A673 (cell line): Measurements from ENCODE around the gene MYO18B. TPM values are rescaled to one million over a fixed set of nuclear protein-coding genes. Genes with fewer than 3 reads are reported as not detected.
A peak's percentile ranks its signal among the peaks of the same experiment; 100 is the strongest.

Source experiments
- BruUV-seq: library from RNA; stranded (reverse); fragments of 400-500 nt; replicated peaks from 2 replicates; lab custom pipeline; 2021; lab: Mats Ljungman, UMichigan
- CTCF ChIA-PET: fragments of 300-600 bp; sonication (Branson Sonifier 250); formaldehyde crosslinking; loops from one replicate; lab custom pipeline; 2022; ENCODE audit warnings: antibody characterized with exemption; lab: Charles Lee
- POLR2A ChIA-PET: fragments of 300-600 bp; sonication (Branson Sonifier 250); formaldehyde crosslinking; loops from one replicate; lab custom pipeline; 2022; ENCODE audit warnings: antibody characterized with exemption; ENCODE audit not compliant: low non-redundant PET; lab: Charles Lee
- DNase-seq: peaks from one replicate; pipeline ENCODE4 v3.0.0-alpha.2; 2015; ENCODE audit warnings: low spot score
- H3K27ac ChIP-seq: fragments of 200-600 bp; sonication (generic); 2 replicates; pipeline ENCODE4 v1.5.1; 2016; ENCODE audit warnings: mixed run types, low read depth, mild to moderate bottlenecking, mixed read lengths, antibody characterized with exemption, low read length; ENCODE audit not compliant: poor library complexity, severe bottlenecking
- H3K27me3 ChIP-seq: fragments of 200-600 bp; sonication (generic); replicated peaks from 2 replicates; pipeline ENCODE4 v1.6.1; 2017; ENCODE audit warnings: mixed run types, low read depth, mild to moderate bottlenecking, mixed read lengths, antibody characterized with exemption, low read length; ENCODE audit not compliant: insufficient read depth, poor library complexity
- H3K36me3 ChIP-seq: fragments of 200-600 bp; sonication (generic); 2 replicates; pipeline ENCODE4 v1.6.1; 2016; ENCODE audit warnings: mixed run types, mild to moderate bottlenecking, mixed read lengths, antibody characterized with exemption, low read length; ENCODE audit not compliant: insufficient read depth, poor library complexity, severe bottlenecking
- H3K4me1 ChIP-seq: fragments of 200-600 bp; sonication (generic); 2 replicates; pipeline ENCODE4 v1.6.1; 2017; ENCODE audit warnings: mixed run types, mild to moderate bottlenecking, mixed read lengths, antibody characterized with exemption, low read length; ENCODE audit not compliant: insufficient read depth, poor library complexity, severe bottlenecking
- H3K4me3 ChIP-seq: fragments of 200-600 bp; sonication (generic); 2 replicates; pipeline ENCODE4 v1.5.1; 2016; ENCODE audit warnings: low read depth, mixed run types, mild to moderate bottlenecking, mixed read lengths, low read length; ENCODE audit not compliant: poor library complexity, severe bottlenecking
- H3K9me3 ChIP-seq: fragments of 200-600 bp; sonication (generic); 2 replicates; pipeline ENCODE4 v1.6.1; 2016; ENCODE audit warnings: mixed run types, low read depth, mild to moderate bottlenecking, mixed read lengths, antibody characterized with exemption, low read length; ENCODE audit not compliant: poor library complexity, severe bottlenecking
- CTCF ChIP-seq: fragments of 300-800, 200-600 bp; sonication (generic); conservative IDR thresholded peaks from 2 replicates; pipeline ENCODE4 v1.5.1; 2017; ENCODE audit warnings: low read depth, mild to moderate bottlenecking, antibody characterized with exemption, low read length, moderate library complexity, mixed read lengths
- EZH2 ChIP-seq: fragments of 200-600 bp; sonication (generic); IDR thresholded peaks from 2 replicates; pipeline ENCODE4 v1.6.1; 2017; ENCODE audit warnings: borderline replicate concordance, low read depth, mild to moderate bottlenecking, mixed read lengths, antibody characterized with exemption, low read length; ENCODE audit not compliant: poor library complexity, severe bottlenecking
- intact Hi-C: fragments of 100-400 bp; cut with micrococcal nuclease; formaldehyde crosslinking; loops from one replicate; pipeline ENCODE4 v1.10.0; 2022; ENCODE audit not compliant: unreplicated experiment
- total RNA-seq: library from RNA; stranded (reverse); gene quantifications from 2 replicates; pipeline ENCODE4 v1.2.3, GENCODE V29; 2021

The MYO18B gene
- total RNA-seq, 1 experiment from 2014 or later: not detected

GRCh38 chr22:25841775-25842174 is 99.8 kb downstream of the MYO18B start:
- no peak overlapping the region for H3K27ac ChIP-seq
- H3K4me1 ChIP-seq: no peaks in the 10 kb centered on the region
- ChIA-PET POLR2A (no interaction called here), CTCF (no interaction called here)
- TF ChIP-seq CTCF: no peak
- TF ChIP-seq EZH2: no peak
- no peaks in the 10 kb centered on the region for H3K36me3 ChIP-seq
- no peaks in the 10 kb centered on the region for H3K9me3 ChIP-seq
- H3K27me3 ChIP-seq: no peaks in the 10 kb centered on the region
- intact Hi-C loops: no loop called here
- no peak for DNase-seq
- BruUV-seq: no TSS peak
- no peak overlapping the region for H3K4me3 ChIP-seq

GRCh38 chr22:25843660-25844405 is 101.8 kb downstream of the MYO18B start:
- no TSS peak for BruUV-seq
- H3K9me3 ChIP-seq: no peaks in the 10 kb centered on the region
- DNase-seq: peak; percentile 65

GRCh38 chr22:25844601-25845000 is 102.6 kb downstream of the MYO18B start:
- no TSS peak for BruUV-seq
- ChIA-PET CTCF (no interaction called here), POLR2A (no interaction called here)
- Histone ChIP-seq H3K27ac (no peak overlapping the region), H3K4me3 (no peak overlapping the region), H3K9me3 (no peaks in the 10 kb centered on the region), H3K27me3 (no peaks in the 10 kb centered on the region), H3K36me3 (no peaks in the 10 kb centered on the region), H3K4me1 (no peaks in the 10 kb centered on the region)
- TF ChIP-seq CTCF: no peak
- no peak for TF ChIP-seq EZH2
- intact Hi-C loops: no loop called here
- no peak for DNase-seq

More at GRCh38 chr22:25843660-25844405, 101.8 kb downstream of the MYO18B start:
- H3K27ac ChIP-seq: no peak overlapping the region
- H3K4me3 ChIP-seq: no peak overlapping the region
- H3K27me3 ChIP-seq: no peaks in the 10 kb centered on the region
- no peaks in the 10 kb centered on the region for H3K36me3 ChIP-seq
- CTCF ChIA-PET: no interaction called here
- intact Hi-C loops: no loop called here
- no peaks in the 10 kb centered on the region for H3K4me1 ChIP-seq
- POLR2A ChIA-PET: no interaction called here
- TF ChIP-seq CTCF (no peak), EZH2 (no peak)
